ENCODE measurements around the gene RAD51B.

RAD51B gene

GRCh38 chr14:68668028-68668427, 848.4 kb downstream of the RAD51B start:
- TF ChIP-seq CTCF (IDR thresholded peaks at IDR 0.05), result no peak

- TF ChIP-seq CTCF (IDR thresholded peaks at IDR 0.05), result no peak
Observed at GRCh38 chr14:68668531-68668930, 849.0 kb downstream of the RAD51B start.

GRCh38 chr14:68669111-68669511, 849.5 kb downstream of the RAD51B start:
- no peak for TF ChIP-seq CTCF (IDR thresholded peaks at IDR 0.05)

- TF ChIP-seq CTCF (IDR thresholded peaks at IDR 0.05), result no peak
Observed at GRCh38 chr14:68669603-68670358, 850.2 kb downstream of the RAD51B start.

GRCh38 chr14:68670359-68670715, 850.8 kb downstream of the RAD51B start:
- no peak for TF ChIP-seq CTCF (IDR thresholded peaks at IDR 0.05)

- TF ChIP-seq CTCF (IDR thresholded peaks at IDR 0.05), result no peak
Observed at GRCh38 chr14:68671909-68672308, 852.3 kb downstream of the RAD51B start.

GRCh38 chr14:68672609-68673285, 853.2 kb downstream of the RAD51B start:
- TF ChIP-seq CTCF (IDR thresholded peaks at IDR 0.05), result no peak
